K562 (cell line): Measurements from ENCODE around the gene DNAI1.

Experiments used
- BHLHE40 ChIP-seq: IDR thresholded peaks from 2 replicates; pipeline ENCODE4 v1.6.1; 2011; ENCODE audit warnings: low read length, improper control_type of control experiment
- CEBPZ ChIP-seq: fragments of 150-350 bp; IDR thresholded peaks from 2 replicates; pipeline ENCODE4 v1.6.1; 2014; ENCODE audit warnings: low read depth, mild to moderate bottlenecking, low read length, borderline replicate concordance
- CTCF ChIP-seq, 3 experiments: IDR thresholded peaks in 2 of 3; conservative IDR thresholded peaks in 1 of 3; 2 replicates each; pipeline ENCODE4 v1.5.1; 2011 to 2012; ENCODE audit warnings: low read length in 3 of 3, mild to moderate bottlenecking in 3 of 3, control low read depth in 2 of 3, improper control_type of control experiment in 1 of 3, inconsistent platforms in 1 of 3, low read depth in 1 of 3, mixed read lengths in 1 of 3, moderate library complexity in 1 of 3; ENCODE audit not compliant: insufficient read depth in 2 of 3
- LCOR ChIP-seq: sonication (generic); formaldehyde crosslinking; IDR thresholded peaks from 2 replicates; pipeline ENCODE4 v1.8.0; 2022; ENCODE audit warnings: mild to moderate bottlenecking, missing genetic modification reagents
- POLR2A ChIP-seq: fragments of 450-650 bp; conservative IDR thresholded peaks from 2 replicates; pipeline ENCODE4 v1.6.1; 2016
- RAD51 ChIP-seq: fragments of 450-650 bp; IDR thresholded peaks from 2 replicates; pipeline ENCODE4 v1.7.1; 2016; ENCODE audit warnings: low read depth, mild to moderate bottlenecking, borderline replicate concordance
- SIN3B ChIP-seq: fragments of 450-650 bp; IDR thresholded peaks from 2 replicates; pipeline ENCODE4 v1.6.1; 2017; ENCODE audit warnings: low read depth, mild to moderate bottlenecking, moderate library complexity
- SNRNP70 ChIP-seq: fragments of 200-400 bp; formaldehyde crosslinking; optimal IDR thresholded peaks from 2 replicates; pipeline ENCODE3; 2017; ENCODE audit warnings: low read depth, low read length
- ZBTB43 ChIP-seq: sonication (generic); formaldehyde crosslinking; IDR thresholded peaks from 2 replicates; pipeline ENCODE4 v1.8.0; 2023; ENCODE audit warnings: mild to moderate bottlenecking, missing genetic modification reagents
- ZBTB49 ChIP-seq: sonication (generic); formaldehyde crosslinking; IDR thresholded peaks from 2 replicates; pipeline ENCODE4 v1.8.0; 2022; ENCODE audit warnings: missing genetic modification reagents, mild to moderate bottlenecking, borderline replicate concordance
- ZBTB5 ChIP-seq: fragments of 450-650 bp; IDR thresholded peaks from 2 replicates; pipeline ENCODE4 v1.6.1; 2017; ENCODE audit warnings: antibody characterized with exemption

- TF ChIP-seq LCOR (CRISPR knock-in tag) = no peak
- TF ChIP-seq POLR2A = no peak
- TF ChIP-seq CTCF (IDR thresholded peaks at IDR 0.05 in 2 of 3, conservative IDR thresholded peaks at IDR 0.05 in 1 of 3; ENCODE audit: insufficient read depth in 2 of 3, low read depth in 1 of 3, low read length in 3 of 3) = no peak
- TF ChIP-seq ZBTB49 = no peak
- no peak for TF ChIP-seq SNRNP70
- TF ChIP-seq ZBTB43 (CRISPR knock-in tag) = no peak
- no peak for TF ChIP-seq SIN3B
- no peak for TF ChIP-seq BHLHE40
- no peak for TF ChIP-seq RAD51
- TF ChIP-seq CEBPZ = no peak
- TF ChIP-seq ZBTB5 = no peak
Observed at GRCh38 chr9:34514401-34514800, 55.8 kb downstream of the DNAI1 start.
